GM21737 (cell line): ENCODE results near the gene FER.
"Not testable (repeated sequence)": the region's sequence is repeated elsewhere in the genome, so short reads cannot be mapped to it uniquely, and the experiment has no call there.

Experiments used
- ATAC-seq: cut with Tn5 transposase; IDR thresholded peaks from one replicate; pipeline ENCODE4 v1.9.1; 2021; ENCODE audit warnings: mild to moderate bottlenecking, moderate library complexity; ENCODE audit not compliant: unreplicated experiment

FER gene

DNA sequence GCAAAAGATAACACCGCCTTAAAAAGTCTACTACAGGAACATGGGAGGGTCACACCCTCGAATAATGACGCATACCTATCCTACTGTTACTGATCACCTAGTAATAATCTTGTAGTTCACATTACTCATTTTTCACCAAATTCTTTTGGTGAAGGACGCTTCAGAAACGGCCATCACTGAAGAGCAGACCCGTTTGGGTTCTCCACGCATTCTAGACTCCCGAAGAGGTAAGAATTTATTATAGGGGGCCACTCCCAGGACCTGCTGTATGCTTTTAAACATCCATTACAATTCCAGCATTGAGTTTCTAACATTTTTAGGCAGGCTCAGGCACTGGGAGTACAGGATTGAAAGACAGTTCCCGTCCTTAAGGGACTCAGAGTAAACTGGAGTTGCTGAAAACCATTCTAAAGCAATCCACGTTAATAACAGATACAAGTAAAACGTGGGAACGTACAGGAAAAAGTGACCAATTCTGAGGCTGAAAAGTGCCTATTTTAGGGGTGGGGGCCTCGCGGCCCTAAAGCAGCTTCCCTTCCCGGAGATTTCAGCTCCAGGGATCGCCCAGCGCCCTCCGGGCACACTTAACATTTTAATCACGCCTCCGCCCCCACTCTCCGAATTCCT, at the start of gene FER:
Gene FER (plus strand): TSS at position 124 of the 627 bp plus-strand sequence. CDS start 50,286 bp downstream, outside the sequence.
- peak; percentile 29 for ATAC-seq

GRCh38 chr5:108700388-108700787, 47.3 kb upstream of the FER start:
- not testable (repeated sequence) for ATAC-seq

- no peak for ATAC-seq
Observed at GRCh38 chr5:108700930-108701329, 46.8 kb upstream of the FER start.

DNA sequence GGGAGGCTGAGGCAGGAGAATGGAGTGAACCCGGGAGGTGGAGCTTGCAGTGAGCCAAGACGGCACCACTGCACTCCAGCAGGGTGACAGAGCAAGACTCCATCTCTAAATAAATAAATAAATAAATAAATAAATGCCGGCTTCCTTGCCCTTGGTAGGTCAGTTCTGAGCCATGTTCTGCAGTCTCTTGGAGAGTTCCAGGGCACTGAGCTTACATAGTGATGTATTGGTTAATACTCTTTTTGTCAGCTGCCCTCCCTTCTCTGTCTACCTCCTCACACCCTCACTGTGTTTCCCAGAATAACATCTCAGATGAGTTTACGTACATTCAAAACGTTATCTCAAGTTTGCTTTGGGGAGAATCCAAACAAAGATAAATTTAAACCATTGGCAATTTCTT, 45.2 kb upstream of the FER start:
- ATAC-seq: no peak

- no peak for ATAC-seq
Observed at GRCh38 chr5:108703313-108703712, 44.4 kb upstream of the FER start.

DNA sequence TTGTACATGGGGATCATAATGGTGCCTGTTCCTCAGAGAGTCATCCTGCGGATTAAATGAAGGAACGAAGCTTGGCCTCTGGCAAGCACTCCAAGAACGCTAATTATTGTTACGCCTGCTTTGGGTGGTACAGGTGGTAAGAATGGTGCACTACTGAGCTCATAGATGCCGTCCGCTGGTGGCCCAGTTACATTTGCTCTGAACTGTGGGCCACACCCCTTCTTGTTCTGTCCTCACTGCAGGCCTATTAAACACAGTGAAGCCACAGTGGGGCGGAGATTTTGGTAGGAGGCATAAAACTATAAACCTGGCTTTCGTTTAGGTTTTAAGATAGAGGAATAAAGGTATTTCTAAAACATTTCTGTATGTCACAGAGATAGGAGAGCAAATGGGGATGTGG, 40.6 kb upstream of the FER start:
- ATAC-seq: no peak

DNA sequence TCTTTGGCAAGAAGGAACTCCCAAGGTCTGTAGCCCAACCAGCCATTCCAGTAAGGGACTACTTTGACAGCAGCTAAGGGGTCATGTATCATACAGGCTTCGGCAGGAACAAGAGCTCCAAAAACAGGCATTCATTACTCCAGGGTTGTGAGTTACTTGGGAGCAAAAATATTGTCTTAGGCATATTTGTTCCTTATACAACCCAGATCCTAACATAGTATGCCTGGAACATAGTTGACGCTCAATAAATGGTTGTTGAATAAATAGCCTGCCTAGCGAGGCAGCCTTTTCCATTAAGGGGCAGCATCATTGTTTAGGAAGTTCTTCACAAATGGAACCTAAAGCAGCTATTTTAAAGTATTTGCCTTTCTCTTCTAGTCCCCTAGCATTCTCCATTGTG, 35.8 kb upstream of the FER start:
- ATAC-seq: no peak

DNA sequence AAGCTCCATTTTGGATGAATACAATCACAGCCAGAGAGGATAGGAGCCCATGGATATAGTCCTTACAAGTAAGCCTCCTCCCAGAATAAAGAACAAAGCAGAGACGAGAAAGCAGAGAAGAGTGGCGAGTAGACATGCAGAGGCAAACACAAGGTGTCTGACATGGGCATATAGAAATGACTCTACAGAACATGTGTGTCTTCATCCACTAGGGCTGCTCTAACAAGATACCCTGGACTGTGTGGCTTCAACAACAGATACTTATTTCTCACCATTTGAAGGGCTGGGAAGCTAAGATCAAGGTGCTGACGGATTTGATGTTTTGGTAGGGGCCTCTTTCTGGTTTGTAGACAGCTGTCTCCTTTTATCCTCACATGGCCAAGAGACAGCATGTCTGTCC, 32.3 kb upstream of the FER start:
- no peak for ATAC-seq

GRCh38 chr5:108720391-108720790, 27.3 kb upstream of the FER start:
- peak; percentile 89 for ATAC-seq

GRCh38 chr5:108726446-108727235, 21.1 kb upstream of the FER start:
- ATAC-seq: no peak

GRCh38 chr5:108727236-108727650, 20.5 kb upstream of the FER start:
- no peak for ATAC-seq

GRCh38 chr5:108727651-108728565, 19.8 kb upstream of the FER start:
- ATAC-seq: peak; percentile 68

DNA sequence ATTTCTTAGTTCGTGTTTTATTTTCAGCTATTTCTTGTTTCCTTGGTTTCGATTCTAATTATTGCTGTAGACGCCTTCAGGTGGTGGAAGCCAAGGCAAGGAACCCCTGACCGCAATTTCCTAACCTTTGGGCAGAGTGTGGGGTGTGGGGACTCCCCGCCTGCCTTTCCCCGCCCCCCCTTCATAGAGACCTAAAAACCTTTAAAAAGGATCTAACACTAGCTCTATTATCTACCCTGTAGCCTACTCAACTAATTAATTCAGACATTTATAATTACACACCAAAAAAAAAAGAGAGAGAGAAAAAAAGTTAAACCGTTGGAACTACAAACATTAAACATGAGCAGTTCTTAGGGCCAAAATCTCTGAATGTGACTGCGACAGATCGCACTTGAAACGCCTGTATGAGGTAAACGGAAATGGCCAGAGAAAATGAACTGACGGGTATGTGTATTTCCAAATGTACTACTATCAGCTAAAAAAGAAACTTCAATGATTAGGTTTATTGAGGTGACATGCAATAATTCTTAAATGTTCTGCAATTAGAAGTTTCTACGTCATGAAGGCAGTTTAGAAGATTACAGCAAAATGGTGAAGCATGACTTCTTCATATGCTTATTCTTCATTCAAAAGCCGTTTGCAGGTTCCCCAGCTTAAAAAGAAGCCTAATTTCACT, 19.0 kb upstream of the FER start:
- peak; percentile 33 for ATAC-seq

- no peak for ATAC-seq
Observed at GRCh38 chr5:108729242-108729615, 18.5 kb upstream of the FER start.

GRCh38 chr5:108730617-108731340, 16.9 kb upstream of the FER start:
- peak; percentile 48 for ATAC-seq

DNA sequence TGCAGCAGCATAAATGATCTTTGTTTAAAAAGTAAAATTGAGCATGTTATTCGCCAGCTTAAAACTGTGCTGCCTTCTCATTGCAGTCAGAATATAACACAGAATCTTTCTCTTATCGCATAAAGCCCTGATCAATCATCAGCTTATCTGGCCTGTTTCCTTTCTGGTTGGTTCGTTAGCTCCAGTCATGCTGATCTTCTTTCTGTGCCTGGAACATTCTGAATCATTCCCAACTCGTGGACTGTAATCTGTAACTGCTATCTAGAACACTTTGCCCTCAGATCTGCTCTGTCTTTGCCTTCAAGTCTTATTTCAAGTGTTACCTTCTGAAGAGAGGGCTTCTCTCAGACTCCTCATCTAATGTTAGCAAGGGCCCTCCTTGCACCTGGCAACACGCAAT, 11.9 kb upstream of the FER start:
- no peak for ATAC-seq

- ATAC-seq: no peak
Observed at GRCh38 chr5:108736855-108737254, 10.8 kb upstream of the FER start.

- no peak for ATAC-seq
Observed at GRCh38 chr5:108739376-108739775, 8.3 kb upstream of the FER start.

- ATAC-seq: no peak
Observed at GRCh38 chr5:108739906-108740305, 7.8 kb upstream of the FER start.

DNA sequence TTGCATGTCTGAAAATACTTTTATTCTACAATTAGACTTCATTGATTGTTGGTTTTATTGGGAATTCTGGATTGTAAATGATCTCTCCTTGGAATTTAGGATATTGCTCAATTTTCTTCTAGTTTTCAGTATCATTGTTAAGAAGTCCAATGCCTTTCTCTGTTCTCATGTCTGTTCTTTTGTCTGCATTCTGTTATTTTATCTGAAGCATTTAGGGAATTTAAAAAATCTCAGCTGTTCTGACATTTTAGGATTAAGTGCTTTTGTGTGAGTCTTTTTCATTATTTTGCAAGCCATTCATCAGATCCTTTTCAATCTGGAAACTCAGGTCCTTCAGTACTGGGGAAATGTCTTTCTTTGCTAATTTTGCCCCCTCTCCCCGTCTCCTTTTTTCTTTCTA, 4.4 kb upstream of the FER start:
- ATAC-seq: no peak
